ENCODE results near the gene REV3L.
A peak's percentile ranks its signal among the peaks of the same experiment; 100 is the strongest.

Gene REV3L

DNA sequence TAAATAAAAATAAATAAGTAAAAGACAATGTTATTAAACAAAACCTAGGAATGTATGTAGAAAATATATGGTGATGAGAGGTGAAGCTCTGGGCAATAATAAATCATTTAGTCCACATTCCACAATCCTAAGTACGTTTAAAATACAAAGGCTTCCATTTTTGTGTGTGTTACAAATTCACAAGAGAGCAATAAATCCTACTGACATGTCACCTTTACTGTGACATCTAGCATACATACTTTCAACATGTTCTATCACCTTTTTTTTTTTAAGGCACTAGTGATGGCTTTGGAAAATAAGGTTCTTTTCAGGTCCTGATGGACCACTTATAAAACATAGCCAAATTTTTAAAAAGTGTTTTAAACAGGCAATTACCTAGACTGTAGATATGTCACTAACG lies 12.0 kb downstream of the REV3L start:
- H3K9ac ChIP-seq (ENCODE audit: insufficient read length) = no peak overlapping the region
- TF ChIP-seq POLR2AphosphoS5 (IDR thresholded peaks at IDR 0.05; ENCODE audit: borderline replicate concordance, low read depth, low read length) = no peak
- TF ChIP-seq FOXP2 (optimal IDR thresholded peaks at IDR 0.05; ENCODE audit: control extremely low read depth, extremely low read length, insufficient read depth) = no peak
- no peak for TF ChIP-seq EZH2 (IDR thresholded peaks at IDR 0.05)
- DNase-seq (ENCODE audit: low read depth, low spot score) = no peak
- no peak overlapping the region for H3K4me3 ChIP-seq
- no peak overlapping the region for H3K27ac ChIP-seq
- no peaks in the 10 kb centered on the region for H3K9me3 ChIP-seq (ENCODE audit: low read depth, low read length)
- H3K36me3 ChIP-seq (ENCODE audit: insufficient read depth, low read length) = no peaks in the 10 kb centered on the region

DNA sequence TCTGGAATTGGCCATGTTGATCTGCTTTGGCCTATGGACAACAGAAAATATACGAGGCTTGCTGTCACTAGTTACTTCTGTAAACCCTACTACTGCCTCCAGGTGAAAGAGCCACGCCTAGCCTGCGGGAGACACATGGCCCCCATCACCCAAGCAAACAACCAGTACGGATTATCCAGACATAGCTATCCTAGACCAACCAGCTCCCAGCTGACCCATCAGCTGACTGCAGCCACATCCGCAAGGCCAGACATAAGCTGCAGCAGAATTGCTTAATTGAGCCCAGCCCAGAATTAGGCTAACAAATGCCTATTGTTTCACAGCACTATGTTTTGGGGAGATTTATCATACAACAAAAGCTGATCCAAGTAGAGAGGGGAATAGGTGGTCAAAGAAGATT lies 13.5 kb downstream of the REV3L start:
- Histone ChIP-seq H3K9ac (ENCODE audit: insufficient read length) (no peak overlapping the region), H3K4me3 (no peak overlapping the region), H3K9me3 (ENCODE audit: low read depth, low read length) (no peaks in the 10 kb centered on the region), H3K36me3 (ENCODE audit: insufficient read depth, low read length) (no peaks in the 10 kb centered on the region), H3K27ac (no peak overlapping the region)
- TF ChIP-seq FOXP2 (optimal IDR thresholded peaks at IDR 0.05; ENCODE audit: control extremely low read depth, extremely low read length, insufficient read depth) (no peak), POLR2AphosphoS5 (IDR thresholded peaks at IDR 0.05; ENCODE audit: borderline replicate concordance, low read depth, low read length) (no peak), EZH2 (IDR thresholded peaks at IDR 0.05) (no peak)
- no peak for DNase-seq (ENCODE audit: low read depth, low spot score)

DNA sequence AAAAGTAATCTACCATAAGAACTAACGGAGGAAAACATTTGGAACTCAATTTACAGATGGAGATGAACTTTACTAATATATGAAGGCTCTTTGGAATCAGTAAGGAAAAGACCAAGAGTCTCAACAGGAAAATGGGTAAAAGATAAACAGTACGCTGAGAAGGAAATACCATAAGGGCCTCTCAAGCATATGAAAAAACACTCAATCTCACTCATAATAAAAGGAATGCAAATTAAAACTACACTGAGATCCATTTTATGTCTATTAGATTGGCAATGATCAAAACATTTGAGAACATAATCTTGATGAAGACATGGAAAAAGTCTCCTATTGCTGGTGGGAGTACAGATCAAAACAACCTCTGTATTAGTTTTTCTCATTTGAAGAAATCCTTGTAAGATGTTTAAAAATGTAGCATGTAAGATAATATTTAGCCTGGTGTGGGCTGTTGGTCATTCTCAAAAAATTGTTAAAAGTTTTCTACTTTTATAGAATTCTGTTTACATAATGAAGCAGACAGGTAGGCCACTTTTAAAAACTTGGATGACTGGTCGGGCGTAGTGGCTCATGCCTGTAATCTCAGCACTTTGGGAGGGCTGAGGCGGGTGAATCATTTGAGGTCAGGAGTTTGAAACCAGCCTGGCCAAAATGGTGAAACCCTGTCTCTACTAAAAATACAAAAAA lies 14.5 kb downstream of the REV3L start:
- no peaks in the 10 kb centered on the region for H3K36me3 ChIP-seq (ENCODE audit: insufficient read depth, low read length)
- no peak for DNase-seq (ENCODE audit: low read depth, low spot score)
- no peaks in the 10 kb centered on the region for H3K9me3 ChIP-seq (ENCODE audit: low read depth, low read length)
- no peak for TF ChIP-seq POLR2AphosphoS5 (IDR thresholded peaks at IDR 0.05; ENCODE audit: borderline replicate concordance, low read depth, low read length)
- no peak for TF ChIP-seq FOXP2 (optimal IDR thresholded peaks at IDR 0.05; ENCODE audit: control extremely low read depth, extremely low read length, insufficient read depth)
- TF ChIP-seq EZH2 (IDR thresholded peaks at IDR 0.05) = no peak
- peak overlapping the region; percentile 39; the same call in 1 of the 2 replicates for H3K27ac ChIP-seq
- no peak overlapping the region for H3K4me3 ChIP-seq
- no peak overlapping the region for H3K9ac ChIP-seq (ENCODE audit: insufficient read length)

DNA sequence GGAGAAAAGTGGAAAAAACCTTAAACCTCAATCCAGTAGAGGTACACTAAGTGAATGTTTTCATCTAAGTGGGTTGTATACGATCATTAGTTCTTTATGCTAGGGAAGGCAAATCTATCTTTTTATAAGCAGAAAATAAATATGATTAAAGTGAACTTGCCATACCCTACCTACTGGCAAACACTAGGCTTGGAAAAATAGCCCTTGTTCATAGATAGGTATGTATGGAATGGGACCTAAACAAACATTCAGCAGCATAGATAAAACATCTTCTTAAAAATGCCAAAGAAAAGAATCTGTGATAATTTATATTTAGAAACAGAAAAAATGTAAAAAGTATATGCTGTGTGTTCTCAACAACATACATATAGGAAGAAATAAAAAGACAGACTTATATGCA lies 18.8 kb downstream of the REV3L start:
- Histone ChIP-seq H3K4me3 (no peak overlapping the region), H3K36me3 (ENCODE audit: insufficient read depth, low read length) (peaks cover 13% of the 10 kb centered on the region), H3K9ac (ENCODE audit: insufficient read length) (no peak overlapping the region), H3K9me3 (ENCODE audit: low read depth, low read length) (peaks cover 5% of the 10 kb centered on the region; the same call in 1 of the 2 replicates), H3K27ac (no peak overlapping the region)
- TF ChIP-seq FOXP2 (optimal IDR thresholded peaks at IDR 0.05; ENCODE audit: control extremely low read depth, extremely low read length, insufficient read depth) = no peak
- no peak for TF ChIP-seq EZH2 (IDR thresholded peaks at IDR 0.05)
- TF ChIP-seq POLR2AphosphoS5 (IDR thresholded peaks at IDR 0.05; ENCODE audit: borderline replicate concordance, low read depth, low read length) = no peak
- DNase-seq (ENCODE audit: low read depth, low spot score) = no peak

DNA sequence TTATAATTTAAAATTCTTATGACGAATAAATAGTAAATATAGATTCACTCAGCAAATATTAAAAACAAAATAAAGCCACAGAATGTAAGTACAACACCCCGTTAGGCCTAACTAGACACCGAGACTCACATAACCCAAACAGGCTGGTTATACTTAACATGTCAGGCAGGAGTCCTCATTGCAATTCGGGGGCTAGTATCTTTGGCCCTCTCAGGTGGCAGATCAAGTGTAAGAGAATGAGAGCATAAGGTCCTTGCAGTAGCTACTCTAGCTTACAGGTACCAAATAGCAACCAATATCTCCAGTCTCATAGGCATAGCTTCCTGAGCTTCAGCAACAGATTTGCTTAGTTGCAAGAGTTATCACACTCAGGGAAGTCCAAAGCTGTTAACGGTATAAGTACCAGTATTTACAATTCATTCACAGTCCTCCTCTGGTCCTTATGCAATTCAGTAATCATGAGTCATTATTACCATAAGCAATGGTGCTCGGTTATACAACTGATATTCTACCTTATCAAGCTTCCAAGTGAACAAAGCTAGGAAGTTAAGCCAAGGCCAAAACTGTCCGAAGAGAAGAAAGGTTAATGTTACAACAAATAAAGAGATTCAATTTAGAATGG lies 20.1 kb downstream of the REV3L start:
- Histone ChIP-seq H3K9me3 (ENCODE audit: low read depth, low read length) (peaks cover 9% of the 10 kb centered on the region; the same call in 1 of the 2 replicates), H3K4me3 (no peak overlapping the region), H3K9ac (ENCODE audit: insufficient read length) (no peak overlapping the region), H3K36me3 (ENCODE audit: insufficient read depth, low read length) (peaks cover 14% of the 10 kb centered on the region), H3K27ac (no peak overlapping the region)
- no peak for DNase-seq (ENCODE audit: low read depth, low spot score)
- TF ChIP-seq FOXP2 (optimal IDR thresholded peaks at IDR 0.05; ENCODE audit: control extremely low read depth, extremely low read length, insufficient read depth) (no peak), POLR2AphosphoS5 (IDR thresholded peaks at IDR 0.05; ENCODE audit: borderline replicate concordance, low read depth, low read length) (no peak), EZH2 (IDR thresholded peaks at IDR 0.05) (no peak)

DNA sequence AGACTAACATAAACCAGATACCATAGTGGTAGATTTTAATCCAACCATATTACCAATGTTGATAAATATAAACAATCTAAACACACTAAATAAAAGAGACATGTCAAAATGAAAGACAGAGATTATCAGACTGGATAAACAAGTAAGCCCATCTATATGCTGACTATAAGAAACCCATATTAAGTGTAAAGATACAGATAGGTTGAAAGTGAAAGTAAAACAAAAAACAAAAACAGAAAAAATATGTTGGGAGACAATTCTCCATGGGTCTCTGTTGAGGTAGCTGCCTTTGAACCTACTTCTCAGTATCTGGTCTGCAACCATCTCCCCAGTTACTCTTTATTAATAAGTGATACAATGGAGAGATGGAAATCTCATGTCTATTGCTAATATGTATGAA lies 21.2 kb downstream of the REV3L start:
- DNase-seq (ENCODE audit: low read depth, low spot score) = no peak
- Histone ChIP-seq H3K36me3 (ENCODE audit: insufficient read depth, low read length) (peaks cover 14% of the 10 kb centered on the region), H3K27ac (no peak overlapping the region), H3K4me3 (no peak overlapping the region), H3K9me3 (ENCODE audit: low read depth, low read length) (peaks cover 9% of the 10 kb centered on the region; the same call in 1 of the 2 replicates), H3K9ac (ENCODE audit: insufficient read length) (no peak overlapping the region)
- no peak for TF ChIP-seq FOXP2 (optimal IDR thresholded peaks at IDR 0.05; ENCODE audit: control extremely low read depth, extremely low read length, insufficient read depth)
- TF ChIP-seq EZH2 (IDR thresholded peaks at IDR 0.05) = no peak
- no peak for TF ChIP-seq POLR2AphosphoS5 (IDR thresholded peaks at IDR 0.05; ENCODE audit: borderline replicate concordance, low read depth, low read length)

DNA sequence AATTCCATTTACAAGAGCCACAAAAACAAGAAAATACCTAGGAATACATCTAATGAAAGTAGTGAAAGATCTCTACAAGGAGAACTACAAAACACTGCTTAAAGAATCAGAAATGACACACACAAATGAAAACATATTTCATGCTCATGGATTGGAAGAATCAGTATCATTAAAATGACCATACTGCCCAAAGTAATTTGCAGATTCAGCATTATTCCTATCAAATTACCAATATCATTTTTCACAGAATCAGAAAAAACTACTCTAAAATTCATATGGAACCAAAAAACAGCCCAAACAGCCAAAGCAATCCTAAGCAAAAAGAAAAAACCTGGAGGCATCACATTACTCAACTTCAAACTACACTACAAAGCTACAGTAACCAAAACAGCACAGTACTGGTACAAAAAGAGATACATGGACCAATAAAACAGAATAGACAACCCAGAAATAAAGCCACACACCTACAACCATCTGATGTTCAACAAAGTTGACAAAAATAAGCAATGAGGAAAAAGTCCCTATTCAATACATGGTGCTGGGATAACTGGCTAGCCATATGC lies 24.3 kb downstream of the REV3L start:
- no peak overlapping the region for H3K9ac ChIP-seq (ENCODE audit: insufficient read length)
- no peak overlapping the region for H3K4me3 ChIP-seq
- H3K36me3 ChIP-seq (ENCODE audit: insufficient read depth, low read length) = peaks cover 14% of the 10 kb centered on the region
- DNase-seq (ENCODE audit: low read depth, low spot score) = no peak
- H3K27ac ChIP-seq = no peak overlapping the region
- peaks cover 9% of the 10 kb centered on the region; the same call in 1 of the 2 replicates for H3K9me3 ChIP-seq (ENCODE audit: low read depth, low read length)
- TF ChIP-seq FOXP2 (optimal IDR thresholded peaks at IDR 0.05; ENCODE audit: control extremely low read depth, extremely low read length, insufficient read depth) = no peak
- no peak for TF ChIP-seq EZH2 (IDR thresholded peaks at IDR 0.05)
- TF ChIP-seq POLR2AphosphoS5 (IDR thresholded peaks at IDR 0.05; ENCODE audit: borderline replicate concordance, low read depth, low read length) = no peak

DNA sequence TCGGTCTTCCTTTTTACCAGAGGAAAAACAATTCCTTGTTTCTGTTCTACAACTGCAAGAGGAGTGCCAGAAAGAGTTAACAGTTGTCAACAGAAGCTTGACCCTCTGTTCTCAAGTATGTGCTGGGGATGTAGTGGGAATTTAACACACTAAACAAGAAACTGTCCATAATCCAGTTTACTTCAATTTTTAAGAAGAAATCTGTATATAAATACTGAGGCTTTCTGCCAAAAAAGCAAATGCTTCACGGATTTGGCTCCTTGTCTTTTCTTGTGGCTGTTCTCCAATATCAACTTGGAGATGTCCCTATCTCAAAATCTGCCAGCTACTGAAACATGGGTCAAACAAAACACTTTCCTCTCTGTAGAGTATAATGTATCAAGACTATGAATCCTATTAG lies 26.8 kb downstream of the REV3L start:
- Histone ChIP-seq H3K4me3 (no peak overlapping the region), H3K9ac (ENCODE audit: insufficient read length) (no peak overlapping the region), H3K9me3 (ENCODE audit: low read depth, low read length) (peaks cover 9% of the 10 kb centered on the region; the same call in 1 of the 2 replicates), H3K36me3 (ENCODE audit: insufficient read depth, low read length) (peaks cover 14% of the 10 kb centered on the region), H3K27ac (no peak overlapping the region)
- TF ChIP-seq EZH2 (IDR thresholded peaks at IDR 0.05) = no peak
- no peak for TF ChIP-seq POLR2AphosphoS5 (IDR thresholded peaks at IDR 0.05; ENCODE audit: borderline replicate concordance, low read depth, low read length)
- TF ChIP-seq FOXP2 (optimal IDR thresholded peaks at IDR 0.05; ENCODE audit: control extremely low read depth, extremely low read length, insufficient read depth) = no peak
- DNase-seq (ENCODE audit: low read depth, low spot score) = no peak

Data from SK-N-MC (cell line).